ENCODE data around the gene TOP1. TPM values are rescaled to one million over a fixed set of nuclear protein-coding genes. Genes with fewer than 3 reads are reported as not detected.
A peak's percentile ranks its signal among the peaks of the same experiment; 100 is the strongest.

Gene TOP1
- total and polyA plus RNA-seq, 2 donors from 2014 or later, result 23.4 to 49.9 TPM

DNA sequence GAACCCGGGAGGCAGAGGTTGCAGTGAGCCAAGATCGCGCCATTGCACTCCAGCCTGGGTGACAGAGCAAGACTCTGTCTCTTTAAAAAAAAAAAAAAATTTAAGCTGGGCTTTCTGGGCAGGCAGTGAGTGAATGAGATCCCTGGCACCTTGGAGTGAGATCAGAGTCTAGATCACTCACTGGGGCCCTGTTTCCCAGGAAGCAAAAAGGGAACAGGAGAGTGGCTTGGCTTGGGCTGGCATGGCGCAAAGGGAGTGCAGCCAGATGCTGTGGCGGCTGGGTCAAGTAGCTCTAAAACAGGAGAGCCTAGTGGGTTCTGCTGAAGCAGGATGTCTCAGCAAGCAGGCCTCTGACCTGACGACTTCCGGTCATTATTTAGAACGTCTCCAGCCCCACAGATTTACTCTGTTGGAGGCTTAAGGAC lies 119.2 kb downstream of the TOP1 start:
- Histone ChIP-seq H3K36me3 (ENCODE audit: control insufficient read depth in 2 of 3, insufficient read depth in 3 of 3, low read length in 3 of 3) (no peaks in the 10 kb centered on the region), H3K4me1 (ENCODE audit: control insufficient read depth in 2 of 3, insufficient read depth in 2 of 3, low read depth in 1 of 3, low read length in 3 of 3) (peaks cover 0 to 56% (median 46%) of the 10 kb centered on the region in 3 donors), H3K27me3 (ENCODE audit: control insufficient read depth, insufficient read depth, low read length) (no peaks in the 10 kb centered on the region), H3K9me3 (ENCODE audit: control insufficient read depth in 2 of 3, insufficient read depth in 1 of 3, low read length in 3 of 3) (no peaks in the 10 kb centered on the region), H3K27ac (ENCODE audit: low read depth in 2 of 2, low read length in 2 of 2) (peak overlapping the region; percentile 39 to 59), H3K9ac (ENCODE audit: low read length in 3 of 3) (no peak overlapping the region), H3K4me3 (ENCODE audit: low read length in 3 of 3) (peak overlapping the region in 1 of 3 donors; percentile 12)
- FAIRE-seq (no peak), DNase-seq (peak in 4 of 5 donors; percentile 14 to 71 (median 34))
- no peak for TF ChIP-seq CTCF (IDR thresholded peaks at IDR 0.05; ENCODE audit: borderline replicate concordance, extremely low read depth, insufficient read depth)
- intact Hi-C loops (cut with DNase I), result no loop called here

GRCh38 chr20:41148942-41149341 lies 120.3 kb downstream of the TOP1 start:
- H3K4me3 ChIP-seq (ENCODE audit: low read length in 3 of 3), result no peak overlapping the region
- intact Hi-C loops (cut with DNase I), result no loop called here
- H3K27ac ChIP-seq (ENCODE audit: low read depth in 2 of 2, low read length in 2 of 2), result no peak overlapping the region

DNA sequence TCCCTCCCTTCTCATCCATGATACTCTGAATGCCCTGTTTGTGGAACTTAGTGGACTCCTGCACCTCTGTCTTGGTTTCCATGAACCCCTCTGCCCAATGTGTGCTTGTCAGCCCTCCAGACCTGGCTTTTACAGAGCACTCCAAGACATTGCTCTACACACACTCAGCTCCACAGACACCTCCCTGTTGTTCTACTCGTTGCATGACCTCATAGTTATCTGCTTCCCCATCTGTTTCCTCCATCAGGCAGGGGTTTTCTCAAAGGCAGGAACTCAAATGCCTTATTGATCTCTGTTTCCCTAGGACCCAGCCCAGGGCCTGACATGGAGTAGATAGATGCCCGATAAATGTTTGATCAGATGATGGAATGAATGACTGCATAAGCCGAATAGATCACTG lies 122.0 kb downstream of the TOP1 start:
- intact Hi-C loops (cut with DNase I), result no loop called here
- peaks cover 0 to 52% (median 42%) of the 10 kb centered on the region in 3 donors for H3K4me1 ChIP-seq (ENCODE audit: control insufficient read depth in 2 of 3, insufficient read depth in 2 of 3, low read depth in 1 of 3, low read length in 3 of 3)
- no peaks in the 10 kb centered on the region for H3K27me3 ChIP-seq (ENCODE audit: control insufficient read depth, insufficient read depth, low read length)
- TF ChIP-seq CTCF (IDR thresholded peaks at IDR 0.05; ENCODE audit: borderline replicate concordance, extremely low read depth, insufficient read depth), result no peak
- no peak for FAIRE-seq
- H3K9me3 ChIP-seq (ENCODE audit: control insufficient read depth in 2 of 3, insufficient read depth in 1 of 3, low read length in 3 of 3), result no peaks in the 10 kb centered on the region
- H3K27ac ChIP-seq (ENCODE audit: low read depth in 2 of 2, low read length in 2 of 2), result peak overlapping the region in 1 of 2 donors; percentile 2
- H3K36me3 ChIP-seq (ENCODE audit: control insufficient read depth in 2 of 3, insufficient read depth in 3 of 3, low read length in 3 of 3), result no peaks in the 10 kb centered on the region
- peak in 1 of 5 donors; percentile 43 for DNase-seq
- H3K9ac ChIP-seq (ENCODE audit: low read length in 3 of 3), result no peak overlapping the region
- no peak overlapping the region for H3K4me3 ChIP-seq (ENCODE audit: low read length in 3 of 3)

More at GRCh38 chr20:41148942-41149341, 120.3 kb downstream of the TOP1 start:
- Histone ChIP-seq H3K36me3 (ENCODE audit: control insufficient read depth in 2 of 3, insufficient read depth in 3 of 3, low read length in 3 of 3) (no peaks in the 10 kb centered on the region), H3K27me3 (ENCODE audit: control insufficient read depth, insufficient read depth, low read length) (no peaks in the 10 kb centered on the region), H3K4me1 (ENCODE audit: control insufficient read depth in 2 of 3, insufficient read depth in 2 of 3, low read depth in 1 of 3, low read length in 3 of 3) (peaks cover 0 to 50% (median 48%) of the 10 kb centered on the region in 3 donors), H3K9me3 (ENCODE audit: control insufficient read depth in 2 of 3, insufficient read depth in 1 of 3, low read length in 3 of 3) (no peaks in the 10 kb centered on the region), H3K9ac (ENCODE audit: low read length in 3 of 3) (no peak overlapping the region)
- FAIRE-seq (no peak), DNase-seq (no peak)
- TF ChIP-seq CTCF (IDR thresholded peaks at IDR 0.05; ENCODE audit: borderline replicate concordance, extremely low read depth, insufficient read depth), result no peak
